ENCODE measurements around the gene SLC25A52.

- TF ChIP-seq, protein P1, sequence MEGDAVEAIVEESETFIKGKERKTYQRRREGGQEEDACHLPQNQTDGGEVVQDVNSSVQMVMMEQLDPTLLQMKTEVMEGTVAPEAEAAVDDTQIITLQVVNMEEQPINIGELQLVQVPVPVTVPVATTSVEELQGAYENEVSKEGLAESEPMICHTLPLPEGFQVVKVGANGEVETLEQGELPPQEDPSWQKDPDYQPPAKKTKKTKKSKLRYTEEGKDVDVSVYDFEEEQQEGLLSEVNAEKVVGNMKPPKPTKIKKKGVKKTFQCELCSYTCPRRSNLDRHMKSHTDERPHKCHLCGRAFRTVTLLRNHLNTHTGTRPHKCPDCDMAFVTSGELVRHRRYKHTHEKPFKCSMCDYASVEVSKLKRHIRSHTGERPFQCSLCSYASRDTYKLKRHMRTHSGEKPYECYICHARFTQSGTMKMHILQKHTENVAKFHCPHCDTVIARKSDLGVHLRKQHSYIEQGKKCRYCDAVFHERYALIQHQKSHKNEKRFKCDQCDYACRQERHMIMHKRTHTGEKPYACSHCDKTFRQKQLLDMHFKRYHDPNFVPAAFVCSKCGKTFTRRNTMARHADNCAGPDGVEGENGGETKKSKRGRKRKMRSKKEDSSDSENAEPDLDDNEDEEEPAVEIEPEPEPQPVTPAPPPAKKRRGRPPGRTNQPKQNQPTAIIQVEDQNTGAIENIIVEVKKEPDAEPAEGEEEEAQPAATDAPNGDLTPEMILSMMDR (IDR thresholded peaks at IDR 0.05), result no peak
- TF ChIP-seq EP300 (IDR thresholded peaks at IDR 0.05), result no peak
Measured at GRCh38 chr18:31744321-31745067, 16.2 kb downstream of the SLC25A52 start.

All from esophagus muscularis mucosa (tissue), 3 donors.